K562 (cell line): ENCODE measurements around the gene USH1G. TPM values are rescaled to one million over a fixed set of nuclear protein-coding genes. Genes with fewer than 3 reads are reported as not detected.
A peak's percentile ranks its signal among the peaks of the same experiment; 100 is the strongest.

Source experiments
- ASH1L ChIP-seq: fragments of 450-650 bp; IDR thresholded peaks from 2 replicates; pipeline ENCODE4 v1.6.1; 2018; ENCODE audit warnings: borderline replicate concordance, mild to moderate bottlenecking, low read depth; ENCODE audit not compliant: partially characterized antibody
- HEY1 ChIP-seq: fragments of 250-450 bp; sonication (Bioruptor Pico); IDR thresholded peaks from 2 replicates; pipeline ENCODE4 v1.5.0; 2020; ENCODE audit warnings: mild to moderate bottlenecking, moderate library complexity, borderline replicate concordance
- KDM4B ChIP-seq, 2 experiments: fragments of 450-650 bp in 1 of 2; sonication (generic) in 1 of 2; IDR thresholded peaks; 2 replicates each; pipeline ENCODE4 v1.6.1; 2016 to 2017; ENCODE audit warnings: borderline replicate concordance in 2 of 2, antibody characterized with exemption in 1 of 2, low read depth in 1 of 2, mild to moderate bottlenecking in 1 of 2
- RFX7 ChIP-seq: fragments of 250-450 bp; sonication (Bioruptor Pico); IDR thresholded peaks from 2 replicates; pipeline ENCODE4 v1.5.1; 2021; ENCODE audit warnings: mild to moderate bottlenecking
- ZNF174 ChIP-seq: fragments of 250-450 bp; sonication (Bioruptor Pico); IDR thresholded peaks from 2 replicates; pipeline ENCODE4 v1.4.0; 2020; ENCODE audit warnings: mild to moderate bottlenecking
- polyA plus RNA-seq, 8 experiments: library from polyadenylated mRNA; depleted of rRNA in 4 of 8; stranded (reverse) in 5 of 8; unstranded in 3 of 8; fragments of >200 nt; fragmentation: Nextera tagmentation in 2 of 8; fragmentation: Illumina TruSeq in 1 of 8; extraction: Ambion mirVana in 2 of 8; extraction: Trizol in 1 of 8; gene quantifications; 2 replicates each; pipeline versions ENCODE4 v1.2.1 to v1.2.3, GENCODE V29; 2011 to 2014; ENCODE audit warnings: inconsistent platforms in 1 of 8, missing spikeins in 1 of 8
- total RNA-seq, 7 experiments: library from RNA; depleted of rRNA in 6 of 7; stranded (reverse); fragments of >200 nt in 6 of 7; fragmentation: Illumina TruSeq in 2 of 7; extraction: Trizol in 2 of 7; gene quantifications; 2 replicates each; pipeline versions ENCODE4 v1.2.1 to v1.2.3, GENCODE V29; 2011 to 2021; ENCODE audit warnings: low replicate concordance in 1 of 7
- TF ChIP-seq, protein P1 (sequence below): fragments of 450-650 bp; IDR thresholded peaks from 2 replicates; pipeline ENCODE4 v1.6.1; 2017; ENCODE audit warnings: mild to moderate bottlenecking, moderate library complexity
- TF ChIP-seq, protein P2 (sequence below), 2 experiments: fragments of 450-650 bp in 1 of 2; IDR thresholded peaks; 2 replicates each; pipeline ENCODE4 v1.6.1; 2011 to 2017; ENCODE audit warnings: low read depth in 2 of 2, antibody characterized with exemption in 1 of 2, borderline replicate concordance in 1 of 2, low read length in 1 of 2, mild to moderate bottlenecking in 1 of 2, mixed read lengths in 1 of 2; ENCODE audit not compliant: control insufficient read depth in 1 of 2
- TF ChIP-seq, protein P3 (sequence below): sonication (generic); formaldehyde crosslinking; IDR thresholded peaks from 2 replicates; pipeline ENCODE4 v1.8.0; 2022; ENCODE audit warnings: mild to moderate bottlenecking, missing genetic modification reagents, borderline replicate concordance
- TF ChIP-seq, protein P4 (sequence below): sonication (generic); formaldehyde crosslinking; IDR thresholded peaks from 2 replicates; pipeline ENCODE4 v1.8.1; 2023; ENCODE audit warnings: mild to moderate bottlenecking, missing genetic modification reagents
- TF ChIP-seq, protein P5 (sequence below): fragments of 250-450 bp; sonication (Bioruptor Pico); IDR thresholded peaks from 2 replicates; pipeline ENCODE4 v1.4.0; 2020

The USH1G gene
- total and polyA plus RNA-seq, 9 of the 15 experiments (the other 6 are each of a cell fraction or from before 2014, with no cell fraction given) = 0.22 to 1.00 (median 0.64) TPM; not detected in 2

DNA sequence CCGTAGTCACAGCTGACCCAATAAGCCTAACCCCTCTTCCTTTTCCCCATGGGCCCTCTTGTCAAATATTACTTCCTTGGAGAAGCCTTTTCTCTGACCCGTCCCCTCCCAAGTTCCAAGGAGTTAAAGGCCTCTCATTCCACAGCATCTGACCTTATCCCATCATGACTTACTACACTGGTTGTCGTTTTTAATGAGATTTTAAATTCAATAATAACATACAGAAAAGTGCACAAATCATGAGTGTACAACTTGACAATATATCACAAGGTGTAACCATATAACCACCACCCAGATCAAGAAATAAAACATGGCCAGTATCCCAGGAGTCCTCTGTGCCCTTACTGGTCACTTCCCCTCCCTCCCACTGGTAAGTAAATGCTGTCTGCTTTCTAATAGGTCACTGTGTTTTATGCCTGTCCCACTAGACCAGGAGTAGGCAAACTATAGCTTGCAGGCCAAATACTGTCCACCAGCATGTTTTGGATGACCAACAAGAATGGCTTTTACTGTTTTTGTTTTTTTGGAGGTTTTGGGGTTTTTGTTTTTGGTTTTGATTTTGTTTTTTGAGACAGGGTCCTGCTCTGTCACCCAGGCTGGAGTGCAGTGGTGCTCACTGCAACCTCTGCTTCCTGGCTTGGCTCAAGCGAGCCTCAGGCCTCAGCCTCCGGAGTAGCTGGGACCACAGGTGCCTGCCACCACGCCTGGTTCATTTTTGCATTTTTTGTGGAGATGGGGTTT lies 49.0 kb downstream of the USH1G start (continued):
- no peak for TF ChIP-seq RFX7 (CRISPR knock-in tag)
- TF ChIP-seq, protein P1, sequence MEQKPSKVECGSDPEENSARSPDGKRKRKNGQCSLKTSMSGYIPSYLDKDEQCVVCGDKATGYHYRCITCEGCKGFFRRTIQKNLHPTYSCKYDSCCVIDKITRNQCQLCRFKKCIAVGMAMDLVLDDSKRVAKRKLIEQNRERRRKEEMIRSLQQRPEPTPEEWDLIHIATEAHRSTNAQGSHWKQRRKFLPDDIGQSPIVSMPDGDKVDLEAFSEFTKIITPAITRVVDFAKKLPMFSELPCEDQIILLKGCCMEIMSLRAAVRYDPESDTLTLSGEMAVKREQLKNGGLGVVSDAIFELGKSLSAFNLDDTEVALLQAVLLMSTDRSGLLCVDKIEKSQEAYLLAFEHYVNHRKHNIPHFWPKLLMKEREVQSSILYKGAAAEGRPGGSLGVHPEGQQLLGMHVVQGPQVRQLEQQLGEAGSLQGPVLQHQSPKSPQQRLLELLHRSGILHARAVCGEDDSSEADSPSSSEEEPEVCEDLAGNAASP = no peak
- TF ChIP-seq, protein P2, sequence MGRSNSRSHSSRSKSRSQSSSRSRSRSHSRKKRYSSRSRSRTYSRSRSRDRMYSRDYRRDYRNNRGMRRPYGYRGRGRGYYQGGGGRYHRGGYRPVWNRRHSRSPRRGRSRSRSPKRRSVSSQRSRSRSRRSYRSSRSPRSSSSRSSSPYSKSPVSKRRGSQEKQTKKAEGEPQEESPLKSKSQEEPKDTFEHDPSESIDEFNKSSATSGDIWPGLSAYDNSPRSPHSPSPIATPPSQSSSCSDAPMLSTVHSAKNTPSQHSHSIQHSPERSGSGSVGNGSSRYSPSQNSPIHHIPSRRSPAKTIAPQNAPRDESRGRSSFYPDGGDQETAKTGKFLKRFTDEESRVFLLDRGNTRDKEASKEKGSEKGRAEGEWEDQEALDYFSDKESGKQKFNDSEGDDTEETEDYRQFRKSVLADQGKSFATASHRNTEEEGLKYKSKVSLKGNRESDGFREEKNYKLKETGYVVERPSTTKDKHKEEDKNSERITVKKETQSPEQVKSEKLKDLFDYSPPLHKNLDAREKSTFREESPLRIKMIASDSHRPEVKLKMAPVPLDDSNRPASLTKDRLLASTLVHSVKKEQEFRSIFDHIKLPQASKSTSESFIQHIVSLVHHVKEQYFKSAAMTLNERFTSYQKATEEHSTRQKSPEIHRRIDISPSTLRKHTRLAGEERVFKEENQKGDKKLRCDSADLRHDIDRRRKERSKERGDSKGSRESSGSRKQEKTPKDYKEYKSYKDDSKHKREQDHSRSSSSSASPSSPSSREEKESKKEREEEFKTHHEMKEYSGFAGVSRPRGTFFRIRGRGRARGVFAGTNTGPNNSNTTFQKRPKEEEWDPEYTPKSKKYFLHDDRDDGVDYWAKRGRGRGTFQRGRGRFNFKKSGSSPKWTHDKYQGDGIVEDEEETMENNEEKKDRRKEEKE (IDR thresholded peaks at IDR 0.05; ENCODE audit: borderline replicate concordance in 1 of 2, control insufficient read depth in 1 of 2, low read depth in 2 of 2, low read length in 1 of 2) = no peak
- no peak for TF ChIP-seq HEY1 (CRISPR knock-in tag)
- TF ChIP-seq, protein P3, sequence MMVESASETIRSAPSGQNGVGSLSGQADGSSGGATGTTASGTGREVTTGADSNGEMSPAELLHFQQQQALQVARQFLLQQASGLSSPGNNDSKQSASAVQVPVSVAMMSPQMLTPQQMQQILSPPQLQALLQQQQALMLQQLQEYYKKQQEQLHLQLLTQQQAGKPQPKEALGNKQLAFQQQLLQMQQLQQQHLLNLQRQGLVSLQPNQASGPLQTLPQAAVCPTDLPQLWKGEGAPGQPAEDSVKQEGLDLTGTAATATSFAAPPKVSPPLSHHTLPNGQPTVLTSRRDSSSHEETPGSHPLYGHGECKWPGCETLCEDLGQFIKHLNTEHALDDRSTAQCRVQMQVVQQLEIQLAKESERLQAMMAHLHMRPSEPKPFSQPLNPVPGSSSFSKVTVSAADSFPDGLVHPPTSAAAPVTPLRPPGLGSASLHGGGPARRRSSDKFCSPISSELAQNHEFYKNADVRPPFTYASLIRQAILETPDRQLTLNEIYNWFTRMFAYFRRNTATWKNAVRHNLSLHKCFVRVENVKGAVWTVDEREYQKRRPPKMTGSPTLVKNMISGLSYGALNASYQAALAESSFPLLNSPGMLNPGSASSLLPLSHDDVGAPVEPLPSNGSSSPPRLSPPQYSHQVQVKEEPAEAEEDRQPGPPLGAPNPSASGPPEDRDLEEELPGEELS (CRISPR knock-in tag) = no peak
- TF ChIP-seq ASH1L = peak; percentile 37
- TF ChIP-seq, protein P4, sequence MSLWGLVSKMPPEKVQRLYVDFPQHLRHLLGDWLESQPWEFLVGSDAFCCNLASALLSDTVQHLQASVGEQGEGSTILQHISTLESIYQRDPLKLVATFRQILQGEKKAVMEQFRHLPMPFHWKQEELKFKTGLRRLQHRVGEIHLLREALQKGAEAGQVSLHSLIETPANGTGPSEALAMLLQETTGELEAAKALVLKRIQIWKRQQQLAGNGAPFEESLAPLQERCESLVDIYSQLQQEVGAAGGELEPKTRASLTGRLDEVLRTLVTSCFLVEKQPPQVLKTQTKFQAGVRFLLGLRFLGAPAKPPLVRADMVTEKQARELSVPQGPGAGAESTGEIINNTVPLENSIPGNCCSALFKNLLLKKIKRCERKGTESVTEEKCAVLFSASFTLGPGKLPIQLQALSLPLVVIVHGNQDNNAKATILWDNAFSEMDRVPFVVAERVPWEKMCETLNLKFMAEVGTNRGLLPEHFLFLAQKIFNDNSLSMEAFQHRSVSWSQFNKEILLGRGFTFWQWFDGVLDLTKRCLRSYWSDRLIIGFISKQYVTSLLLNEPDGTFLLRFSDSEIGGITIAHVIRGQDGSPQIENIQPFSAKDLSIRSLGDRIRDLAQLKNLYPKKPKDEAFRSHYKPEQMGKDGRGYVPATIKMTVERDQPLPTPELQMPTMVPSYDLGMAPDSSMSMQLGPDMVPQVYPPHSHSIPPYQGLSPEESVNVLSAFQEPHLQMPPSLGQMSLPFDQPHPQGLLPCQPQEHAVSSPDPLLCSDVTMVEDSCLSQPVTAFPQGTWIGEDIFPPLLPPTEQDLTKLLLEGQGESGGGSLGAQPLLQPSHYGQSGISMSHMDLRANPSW (CRISPR knock-in tag) = no peak
- no peak for TF ChIP-seq KDM4B (IDR thresholded peaks at IDR 0.05; ENCODE audit: borderline replicate concordance in 2 of 2, low read depth in 1 of 2)
- no peak for TF ChIP-seq ZNF174 (CRISPR knock-in tag)
- TF ChIP-seq, protein P5, sequence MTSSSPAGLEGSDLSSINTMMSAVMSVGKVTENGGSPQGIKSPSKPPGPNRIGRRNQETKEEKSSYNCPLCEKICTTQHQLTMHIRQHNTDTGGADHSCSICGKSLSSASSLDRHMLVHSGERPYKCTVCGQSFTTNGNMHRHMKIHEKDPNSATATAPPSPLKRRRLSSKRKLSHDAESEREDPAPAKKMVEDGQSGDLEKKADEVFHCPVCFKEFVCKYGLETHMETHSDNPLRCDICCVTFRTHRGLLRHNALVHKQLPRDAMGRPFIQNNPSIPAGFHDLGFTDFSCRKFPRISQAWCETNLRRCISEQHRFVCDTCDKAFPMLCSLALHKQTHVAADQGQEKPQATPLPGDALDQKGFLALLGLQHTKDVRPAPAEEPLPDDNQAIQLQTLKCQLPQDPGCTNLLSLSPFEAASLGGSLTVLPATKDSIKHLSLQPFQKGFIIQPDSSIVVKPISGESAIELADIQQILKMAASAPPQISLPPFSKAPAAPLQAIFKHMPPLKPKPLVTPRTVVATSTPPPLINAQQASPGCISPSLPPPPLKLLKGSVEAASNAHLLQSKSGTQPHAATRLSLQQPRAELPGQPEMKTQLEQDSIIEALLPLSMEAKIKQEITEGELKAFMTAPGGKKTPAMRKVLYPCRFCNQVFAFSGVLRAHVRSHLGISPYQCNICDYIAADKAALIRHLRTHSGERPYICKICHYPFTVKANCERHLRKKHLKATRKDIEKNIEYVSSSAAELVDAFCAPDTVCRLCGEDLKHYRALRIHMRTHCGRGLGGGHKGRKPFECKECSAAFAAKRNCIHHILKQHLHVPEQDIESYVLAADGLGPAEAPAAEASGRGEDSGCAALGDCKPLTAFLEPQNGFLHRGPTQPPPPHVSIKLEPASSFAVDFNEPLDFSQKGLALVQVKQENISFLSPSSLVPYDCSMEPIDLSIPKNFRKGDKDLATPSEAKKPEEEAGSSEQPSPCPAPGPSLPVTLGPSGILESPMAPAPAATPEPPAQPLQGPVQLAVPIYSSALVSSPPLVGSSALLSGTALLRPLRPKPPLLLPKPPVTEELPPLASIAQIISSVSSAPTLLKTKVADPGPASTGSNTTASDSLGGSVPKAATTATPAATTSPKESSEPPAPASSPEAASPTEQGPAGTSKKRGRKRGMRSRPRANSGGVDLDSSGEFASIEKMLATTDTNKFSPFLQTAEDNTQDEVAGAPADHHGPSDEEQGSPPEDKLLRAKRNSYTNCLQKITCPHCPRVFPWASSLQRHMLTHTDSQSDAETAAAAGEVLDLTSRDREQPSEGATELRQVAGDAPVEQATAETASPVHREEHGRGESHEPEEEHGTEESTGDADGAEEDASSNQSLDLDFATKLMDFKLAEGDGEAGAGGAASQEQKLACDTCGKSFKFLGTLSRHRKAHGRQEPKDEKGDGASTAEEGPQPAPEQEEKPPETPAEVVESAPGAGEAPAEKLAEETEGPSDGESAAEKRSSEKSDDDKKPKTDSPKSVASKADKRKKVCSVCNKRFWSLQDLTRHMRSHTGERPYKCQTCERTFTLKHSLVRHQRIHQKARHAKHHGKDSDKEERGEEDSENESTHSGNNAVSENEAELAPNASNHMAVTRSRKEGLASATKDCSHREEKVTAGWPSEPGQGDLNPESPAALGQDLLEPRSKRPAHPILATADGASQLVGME (CRISPR knock-in tag) = no peak
